Osteoblast (primary cell): ENCODE results near the gene TOMM6. TPM values are rescaled to one million over a fixed set of nuclear protein-coding genes. Genes with fewer than 3 reads are reported as not detected.

Experiments
- DNase-seq: peaks from one replicate; pipeline ENCODE4 v3.0.0; 2011; ENCODE audit warnings: low spot score, mixed read lengths; ENCODE audit not compliant: insufficient read length; ENCODE audit errors: missing footprints
- H2AFZ ChIP-seq: 2 replicates; pipeline ENCODE4 v1.6.0; 2011; ENCODE audit warnings: mild to moderate bottlenecking, low read length
- H3K27ac ChIP-seq: 2 replicates; pipeline ENCODE4 v1.5.1; 2011; ENCODE audit warnings: mild to moderate bottlenecking, low read depth, low read length, moderate library complexity
- H3K27me3 ChIP-seq: 2 replicates; pipeline ENCODE4 v1.6.0; 2012; ENCODE audit warnings: mild to moderate bottlenecking, control low read depth, inconsistent platforms, low read length, moderate library complexity; ENCODE audit not compliant: insufficient read depth
- H3K36me3 ChIP-seq: 2 replicates; pipeline ENCODE4 v1.5.1; 2011; ENCODE audit warnings: mild to moderate bottlenecking, low read length, control low read depth, moderate library complexity; ENCODE audit not compliant: insufficient read depth
- H3K4me1 ChIP-seq: 2 replicates; pipeline ENCODE4 v1.5.1; 2011; ENCODE audit warnings: mild to moderate bottlenecking, low read length, control low read depth, moderate library complexity; ENCODE audit not compliant: insufficient read depth
- H3K4me2 ChIP-seq: 2 replicates; pipeline ENCODE4 v1.6.0; 2011; ENCODE audit warnings: mild to moderate bottlenecking, low read length; ENCODE audit not compliant: insufficient read depth
- H3K4me3 ChIP-seq: fragments of 200-600 bp; sonication (generic); 3 replicates; pipeline ENCODE4 v1.5.1; 2012; ENCODE audit warnings: mild to moderate bottlenecking, low read length, inconsistent platforms; ENCODE audit not compliant: insufficient read depth
- H3K79me2 ChIP-seq: 2 replicates; pipeline ENCODE4 v1.6.0; 2012; ENCODE audit warnings: mild to moderate bottlenecking, low read length, control low read depth, inconsistent platforms; ENCODE audit not compliant: insufficient read depth
- H3K9me3 ChIP-seq: 2 replicates; pipeline ENCODE4 v1.5.1; 2011; ENCODE audit warnings: low read depth, low read length, control low read depth
- H4K20me1 ChIP-seq: 2 replicates; pipeline ENCODE4 v1.6.0; 2012; ENCODE audit warnings: mild to moderate bottlenecking, low read length, control low read depth; ENCODE audit not compliant: insufficient read depth
- small RNA-seq: library from RNA; depleted of rRNA; stranded (forward); fragments of <200 nt; gene quantifications from one replicate; pipeline ENCODE3, GENCODE V24; 2012
- total RNA-seq: library from RNA; depleted of rRNA; stranded (reverse); fragments of >200 nt; gene quantifications from 2 replicates; pipeline ENCODE4 v1.2.3, GENCODE V29; 2012
- TF ChIP-seq, protein P1 (sequence below): IDR thresholded peaks from 2 replicates; pipeline ENCODE4 v1.5.1; 2011; ENCODE audit warnings: mild to moderate bottlenecking, low read depth, low read length, moderate library complexity; ENCODE audit errors: extremely low read depth

Gene TOMM6
- total RNA-seq, 1 donor = 54.6 TPM

DNA sequence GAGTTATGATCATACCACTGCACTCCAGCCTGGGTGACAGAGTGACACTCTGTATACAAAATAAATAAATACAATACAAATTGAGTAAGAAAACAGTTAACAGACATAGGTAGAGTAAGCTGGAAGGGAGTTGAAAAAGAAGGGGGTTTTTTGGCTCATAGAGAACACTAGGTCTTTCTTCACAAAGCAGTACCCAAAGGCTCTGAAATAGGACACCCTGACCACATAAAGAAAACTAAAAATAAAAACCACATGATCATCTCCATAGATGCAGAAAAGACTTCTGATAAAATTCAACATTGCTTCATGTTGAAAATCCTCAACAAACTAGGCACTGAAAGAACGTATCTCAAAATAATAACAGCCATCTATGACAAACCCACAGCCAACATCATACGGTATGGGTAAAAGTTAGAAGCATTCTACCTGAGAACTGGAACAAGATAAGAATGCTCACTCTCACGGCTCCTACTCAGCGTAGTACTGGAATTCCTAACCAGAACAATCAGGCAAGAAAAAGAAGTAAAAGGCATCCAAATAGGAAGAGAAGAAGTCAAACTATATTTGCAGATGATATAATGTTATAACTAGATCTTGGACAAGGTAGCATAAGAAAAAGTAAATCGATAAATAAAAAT, 48.6 kb downstream of the TOMM6 start:
- H3K9me3 ChIP-seq = no peaks in the 10 kb centered on the region
- peak overlapping the region; percentile 4 for H3K4me2 ChIP-seq
- no peaks in the 10 kb centered on the region for H4K20me1 ChIP-seq
- DNase-seq = no peak
- H3K4me3 ChIP-seq = no peak overlapping the region
- TF ChIP-seq, protein P1, sequence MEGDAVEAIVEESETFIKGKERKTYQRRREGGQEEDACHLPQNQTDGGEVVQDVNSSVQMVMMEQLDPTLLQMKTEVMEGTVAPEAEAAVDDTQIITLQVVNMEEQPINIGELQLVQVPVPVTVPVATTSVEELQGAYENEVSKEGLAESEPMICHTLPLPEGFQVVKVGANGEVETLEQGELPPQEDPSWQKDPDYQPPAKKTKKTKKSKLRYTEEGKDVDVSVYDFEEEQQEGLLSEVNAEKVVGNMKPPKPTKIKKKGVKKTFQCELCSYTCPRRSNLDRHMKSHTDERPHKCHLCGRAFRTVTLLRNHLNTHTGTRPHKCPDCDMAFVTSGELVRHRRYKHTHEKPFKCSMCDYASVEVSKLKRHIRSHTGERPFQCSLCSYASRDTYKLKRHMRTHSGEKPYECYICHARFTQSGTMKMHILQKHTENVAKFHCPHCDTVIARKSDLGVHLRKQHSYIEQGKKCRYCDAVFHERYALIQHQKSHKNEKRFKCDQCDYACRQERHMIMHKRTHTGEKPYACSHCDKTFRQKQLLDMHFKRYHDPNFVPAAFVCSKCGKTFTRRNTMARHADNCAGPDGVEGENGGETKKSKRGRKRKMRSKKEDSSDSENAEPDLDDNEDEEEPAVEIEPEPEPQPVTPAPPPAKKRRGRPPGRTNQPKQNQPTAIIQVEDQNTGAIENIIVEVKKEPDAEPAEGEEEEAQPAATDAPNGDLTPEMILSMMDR = no peak
- H3K27me3 ChIP-seq = no peaks in the 10 kb centered on the region
- peaks cover 4% of the 10 kb centered on the region for H3K4me1 ChIP-seq
- H3K27ac ChIP-seq = no peak overlapping the region
- no peaks in the 10 kb centered on the region for H3K36me3 ChIP-seq
- H2AFZ ChIP-seq = no peak overlapping the region
- H3K79me2 ChIP-seq = no peaks in the 10 kb centered on the region

DNA sequence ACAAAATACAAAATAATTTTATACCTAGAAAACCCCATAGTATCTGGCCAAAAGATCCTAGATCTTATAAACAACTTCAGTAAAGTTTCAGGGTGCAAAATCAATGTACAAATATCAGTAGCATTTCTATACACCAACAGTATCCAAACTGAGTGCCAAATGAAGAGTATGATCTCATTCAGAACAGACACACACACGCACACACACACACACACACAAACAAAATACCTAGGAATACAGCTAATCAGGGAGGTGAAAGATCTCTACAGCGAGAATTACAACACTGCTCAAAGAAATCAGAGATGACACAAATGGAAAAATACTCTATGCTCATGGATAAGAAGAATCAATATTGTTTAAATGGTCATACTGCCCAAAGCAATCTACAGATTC, 49.2 kb downstream of the TOMM6 start:
- no peaks in the 10 kb centered on the region for H3K27me3 ChIP-seq
- H2AFZ ChIP-seq = no peak overlapping the region
- H3K36me3 ChIP-seq = no peaks in the 10 kb centered on the region
- DNase-seq = no peak
- no peak overlapping the region for H3K4me2 ChIP-seq
- H3K27ac ChIP-seq = no peak overlapping the region
- no peaks in the 10 kb centered on the region for H3K9me3 ChIP-seq
- peaks cover 4% of the 10 kb centered on the region for H3K4me1 ChIP-seq
- no peak overlapping the region for H3K4me3 ChIP-seq
- TF ChIP-seq, protein P1 = no peak
- H4K20me1 ChIP-seq = no peaks in the 10 kb centered on the region
- no peaks in the 10 kb centered on the region for H3K79me2 ChIP-seq

Small RNA genes lying within 50 kb of the gene (small RNA-seq; reads per million reads assigned to genes)
- gene AL365205.2 (not detected), gene AL365205.3 (not detected), gene RF00393 (not detected)

Other genes starting within 250 kb of the TOMM6 start
- gene FOXP4, start 241.3 kb upstream of the TOMM6 start, total RNA-seq = 2.9 and 3.3 TPM in 2 replicates
- 0.72 and 5.3 TPM in 2 replicates for gene MDFI, start 149.2 kb upstream of the TOMM6 start, total RNA-seq
- gene TFEB, start 52.1 kb upstream of the TOMM6 start, total RNA-seq = 5.1 and 5.6 TPM in 2 replicates
- not detected in 2 replicates for gene PGC, start 40.3 kb upstream of the TOMM6 start, total RNA-seq
- 1.5 and 1.8 TPM in 2 replicates for gene FRS3, start 7.8 kb upstream of the TOMM6 start, total RNA-seq
- 0.59 TPM in 1 of 2 replicates, not detected in the other for gene PRICKLE4, start 6.9 kb upstream of the TOMM6 start, total RNA-seq
- gene USP49, start 107.7 kb downstream of the TOMM6 start, total RNA-seq = 3.6 and 3.8 TPM in 2 replicates
- 27.4 and 30.8 TPM in 2 replicates for gene MED20, start 133.4 kb downstream of the TOMM6 start, total RNA-seq
- 11.6 and 11.8 TPM in 2 replicates for gene BYSL, start 133.8 kb downstream of the TOMM6 start, total RNA-seq
- gene CCND3, start 154.1 kb downstream of the TOMM6 start, total RNA-seq = 17.7 and 21.0 TPM in 2 replicates